Vagina (tissue), 2 donors: ENCODE results near the gene CCNY. TPM values are rescaled to one million over a fixed set of nuclear protein-coding genes. Genes with fewer than 3 reads are reported as not detected.

ENCODE experiments used
- DNase-seq, 2 donors: peaks; one replicate each; pipeline ENCODE4 v3.0.0-alpha.2; 2017; ENCODE audit errors: extremely low spot score in 2 of 2
- H3K27ac ChIP-seq: fragments of 200-600 bp; sonication (generic); one replicate; pipeline ENCODE4 v1.5.1; 2019
- H3K27me3 ChIP-seq: fragments of 200-600 bp; sonication (generic); one replicate; pipeline ENCODE4 v1.5.1; 2019
- H3K36me3 ChIP-seq, 2 donors: fragments of 200-600 bp; sonication (generic); one replicate each; pipeline ENCODE4 v1.5.1; 2017 to 2019
- H3K4me1 ChIP-seq: fragments of 200-600 bp; sonication (generic); one replicate; pipeline ENCODE4 v1.5.1; 2019
- H3K4me3 ChIP-seq, 2 donors: fragments of 200-600 bp; sonication (generic); 1 replicate in 1 of 2; 2 replicates in 1 of 2; pipeline ENCODE4 v1.5.1; 2016 to 2019
- H3K9me3 ChIP-seq: fragments of 200-600 bp; sonication (generic); one replicate; pipeline ENCODE4 v1.5.1; 2019
- POLR2A ChIP-seq, 2 donors: fragments of 450-650 bp; IDR thresholded peaks; one replicate each; pipeline ENCODE4 v1.6.1; 2017; ENCODE audit warnings: antibody characterized with exemption in 2 of 2, mild to moderate bottlenecking in 2 of 2, moderate library complexity in 2 of 2
- POLR2AphosphoS5 ChIP-seq, 2 donors: sonication (generic); formaldehyde crosslinking; IDR thresholded peaks; one replicate each; pipeline ENCODE4 v1.9.0; 2017; ENCODE audit warnings: antibody characterized with exemption in 2 of 2, mild to moderate bottlenecking in 2 of 2, low read depth in 1 of 2; ENCODE audit not compliant: insufficient read depth in 1 of 2
- intact Hi-C: fragments of 100-400 bp; cut with DNase I; formaldehyde crosslinking; loops from one replicate; pipeline ENCODE4 v1.15.1; 2023
- total RNA-seq: library from RNA; depleted of rRNA; stranded (reverse); fragments of >200 nt; gene quantifications from one replicate; pipeline ENCODE4 v1.2.3, GENCODE V29; 2016
- TF ChIP-seq, protein P1 (sequence below), 3 experiments: fragments of 450-650 bp in 2 of 3; fragments of 200-600 bp in 1 of 3; sonication (generic) in 1 of 3; IDR thresholded peaks; one replicate each; pipeline ENCODE4 v1.5.1; 2017 to 2019; ENCODE audit warnings: antibody characterized with exemption in 3 of 3, mild to moderate bottlenecking in 2 of 3, moderate library complexity in 2 of 3

The CCNY gene
- total RNA-seq, 1 donor from 2014 or later, result 28.5 TPM

DNA sequence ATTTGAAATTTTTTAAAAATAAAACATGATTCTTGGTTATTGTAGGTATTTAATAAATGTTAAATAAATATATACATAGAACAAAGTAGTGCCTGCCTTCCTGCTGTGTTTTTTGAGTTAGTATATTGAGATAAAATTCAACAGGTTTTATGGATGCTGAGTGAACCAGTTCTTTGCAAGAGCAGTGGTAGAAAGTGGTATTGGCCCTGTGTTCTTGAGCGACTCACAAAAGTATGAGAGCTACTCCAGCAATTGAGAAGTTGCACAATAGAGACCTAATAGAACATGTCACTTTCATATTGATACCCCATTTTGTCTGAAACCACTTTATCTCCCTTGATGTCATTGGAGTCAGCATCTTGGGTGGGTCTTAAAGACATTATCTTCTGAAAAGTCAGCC, 236.3 kb downstream of the CCNY start:
- intact Hi-C loops, result no loop called here

DNA sequence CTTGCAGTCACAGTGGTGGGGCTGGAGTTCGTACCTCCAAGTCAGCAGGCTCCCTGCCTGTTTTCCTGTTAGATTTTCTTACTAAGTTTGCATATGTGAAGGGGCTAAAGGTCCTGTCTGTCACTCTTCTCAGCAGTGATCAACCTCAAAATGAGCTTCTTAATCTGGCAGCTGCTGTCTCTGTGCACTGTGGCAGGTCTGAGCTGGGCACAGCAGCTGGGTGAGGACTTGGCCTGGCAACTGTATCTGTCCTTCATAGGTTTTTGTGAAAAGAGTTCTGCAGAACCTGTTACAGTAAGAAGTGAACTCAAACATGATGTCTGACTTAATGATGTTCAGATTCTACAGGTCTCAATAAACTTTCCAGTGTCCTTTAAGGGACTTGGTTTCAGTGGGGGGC, 237.5 kb downstream of the CCNY start:
- Histone ChIP-seq H3K27ac (no peak overlapping the region), H3K4me1 (peaks cover 5% of the 10 kb centered on the region), H3K36me3 (peaks cover 0 to 13% of the 10 kb centered on the region in 2 donors), H3K27me3 (no peaks in the 10 kb centered on the region), H3K4me3 (no peak overlapping the region), H3K9me3 (no peaks in the 10 kb centered on the region)
- no peak for DNase-seq
- intact Hi-C loops, result no loop called here
- TF ChIP-seq POLR2A (IDR thresholded peaks at IDR 0.05) (no peak), POLR2AphosphoS5 (IDR thresholded peaks at IDR 0.05; ENCODE audit: insufficient read depth in 1 of 2, low read depth in 1 of 2) (no peak)
- TF ChIP-seq, protein P1, sequence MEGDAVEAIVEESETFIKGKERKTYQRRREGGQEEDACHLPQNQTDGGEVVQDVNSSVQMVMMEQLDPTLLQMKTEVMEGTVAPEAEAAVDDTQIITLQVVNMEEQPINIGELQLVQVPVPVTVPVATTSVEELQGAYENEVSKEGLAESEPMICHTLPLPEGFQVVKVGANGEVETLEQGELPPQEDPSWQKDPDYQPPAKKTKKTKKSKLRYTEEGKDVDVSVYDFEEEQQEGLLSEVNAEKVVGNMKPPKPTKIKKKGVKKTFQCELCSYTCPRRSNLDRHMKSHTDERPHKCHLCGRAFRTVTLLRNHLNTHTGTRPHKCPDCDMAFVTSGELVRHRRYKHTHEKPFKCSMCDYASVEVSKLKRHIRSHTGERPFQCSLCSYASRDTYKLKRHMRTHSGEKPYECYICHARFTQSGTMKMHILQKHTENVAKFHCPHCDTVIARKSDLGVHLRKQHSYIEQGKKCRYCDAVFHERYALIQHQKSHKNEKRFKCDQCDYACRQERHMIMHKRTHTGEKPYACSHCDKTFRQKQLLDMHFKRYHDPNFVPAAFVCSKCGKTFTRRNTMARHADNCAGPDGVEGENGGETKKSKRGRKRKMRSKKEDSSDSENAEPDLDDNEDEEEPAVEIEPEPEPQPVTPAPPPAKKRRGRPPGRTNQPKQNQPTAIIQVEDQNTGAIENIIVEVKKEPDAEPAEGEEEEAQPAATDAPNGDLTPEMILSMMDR (IDR thresholded peaks at IDR 0.05), result no peak

More for the DNA sequence above, 236.3 kb downstream of the CCNY start:
- no peak for TF ChIP-seq POLR2AphosphoS5 (IDR thresholded peaks at IDR 0.05; ENCODE audit: insufficient read depth in 1 of 2, low read depth in 1 of 2)
- TF ChIP-seq, protein P1 (IDR thresholded peaks at IDR 0.05), result no peak
- no peak for TF ChIP-seq POLR2A (IDR thresholded peaks at IDR 0.05)
- no peak overlapping the region for H3K27ac ChIP-seq
- H3K9me3 ChIP-seq, result no peaks in the 10 kb centered on the region
- H3K27me3 ChIP-seq, result no peaks in the 10 kb centered on the region
- no peak for DNase-seq
- H3K4me1 ChIP-seq, result no peaks in the 10 kb centered on the region
- H3K36me3 ChIP-seq, result peaks cover 0 to 16% of the 10 kb centered on the region in 2 donors
- no peak overlapping the region for H3K4me3 ChIP-seq

DNA sequence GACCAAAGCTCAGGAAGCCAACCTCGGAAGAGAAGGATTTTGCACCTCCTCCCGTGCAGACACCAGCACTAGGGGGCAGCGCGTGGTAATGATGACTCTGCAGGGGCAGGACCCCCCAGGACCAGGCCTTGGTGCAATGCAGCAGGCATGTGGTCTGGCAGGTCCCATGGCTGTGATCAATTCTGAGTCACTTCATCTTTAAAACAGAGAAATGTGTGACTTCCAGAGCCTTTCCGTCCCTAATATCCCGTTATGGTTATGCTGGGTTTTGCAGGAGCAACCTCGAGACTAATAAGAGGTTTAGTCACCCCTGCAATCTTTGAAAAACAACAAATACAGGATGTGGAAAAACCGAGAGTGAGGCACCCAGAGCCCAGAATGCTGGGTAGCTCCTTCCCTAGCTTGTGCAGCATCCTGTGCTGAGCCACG, 238.6 kb downstream of the CCNY start:
- H3K9me3 ChIP-seq, result no peaks in the 10 kb centered on the region
- H3K27me3 ChIP-seq, result no peaks in the 10 kb centered on the region
- no peak overlapping the region for H3K27ac ChIP-seq
- TF ChIP-seq, protein P1 (IDR thresholded peaks at IDR 0.05), result no peak
- TF ChIP-seq POLR2AphosphoS5 (IDR thresholded peaks at IDR 0.05; ENCODE audit: insufficient read depth in 1 of 2, low read depth in 1 of 2) (no peak), POLR2A (IDR thresholded peaks at IDR 0.05) (no peak)
- H3K4me3 ChIP-seq, result no peak overlapping the region
- peaks cover 5% of the 10 kb centered on the region for H3K4me1 ChIP-seq
- H3K36me3 ChIP-seq, result peaks cover 0 to 1% of the 10 kb centered on the region in 2 donors
- DNase-seq, result no peak
- intact Hi-C loops, result no loop called here

DNA sequence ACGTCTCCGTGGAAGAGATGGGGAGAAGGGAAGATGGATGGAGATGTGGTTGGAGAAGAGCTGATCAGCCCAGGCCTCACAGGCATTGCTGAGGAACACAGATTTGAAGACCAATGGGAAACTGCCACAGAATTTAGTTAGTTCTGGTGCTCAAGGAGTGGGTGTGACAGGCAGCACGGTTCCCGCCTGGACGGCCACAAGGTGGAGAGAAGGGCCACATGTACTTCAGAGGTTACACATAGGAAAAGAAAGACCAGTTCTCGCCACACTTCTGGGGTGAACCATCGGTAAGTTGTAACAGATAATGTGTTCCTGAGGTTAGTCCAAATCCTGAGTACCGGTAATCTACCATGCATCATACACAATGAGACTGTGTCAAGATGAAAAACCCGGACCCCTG, 239.3 kb downstream of the CCNY start:
- TF ChIP-seq POLR2A (IDR thresholded peaks at IDR 0.05), result no peak
- TF ChIP-seq, protein P1 (IDR thresholded peaks at IDR 0.05), result no peak
- no peak for TF ChIP-seq POLR2AphosphoS5 (IDR thresholded peaks at IDR 0.05; ENCODE audit: insufficient read depth in 1 of 2, low read depth in 1 of 2)
- H3K27ac ChIP-seq, result no peak overlapping the region

DNA sequence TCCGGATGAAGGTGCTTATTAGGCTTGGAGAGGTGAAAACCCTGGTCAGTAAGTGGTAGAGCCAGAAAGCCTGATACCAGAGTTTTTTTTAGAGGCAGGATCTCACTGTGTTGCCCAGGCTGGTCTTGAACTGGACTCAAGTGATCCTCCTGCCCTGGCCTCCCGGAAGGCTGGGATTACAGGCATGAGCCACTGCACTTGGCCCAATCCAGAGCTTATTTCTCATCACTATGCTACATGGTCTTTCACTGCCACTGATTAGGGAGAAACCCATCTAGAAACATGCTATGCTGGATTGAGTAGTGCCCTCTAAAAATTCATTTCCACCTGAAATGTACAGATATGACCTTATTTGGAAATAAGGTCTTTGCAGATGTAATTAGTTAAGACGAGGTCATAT, 240.4 kb downstream of the CCNY start:
- no peak for DNase-seq
- TF ChIP-seq POLR2AphosphoS5 (IDR thresholded peaks at IDR 0.05; ENCODE audit: insufficient read depth in 1 of 2, low read depth in 1 of 2) (no peak), POLR2A (IDR thresholded peaks at IDR 0.05) (no peak)
- TF ChIP-seq, protein P1 (IDR thresholded peaks at IDR 0.05), result no peak
- Histone ChIP-seq H3K27me3 (no peaks in the 10 kb centered on the region), H3K9me3 (no peaks in the 10 kb centered on the region), H3K27ac (no peak overlapping the region), H3K4me3 (no peak overlapping the region), H3K36me3 (no peaks in the 10 kb centered on the region), H3K4me1 (peaks cover 5% of the 10 kb centered on the region)
- intact Hi-C loops, result no loop called here

More for the DNA sequence above, 239.3 kb downstream of the CCNY start:
- DNase-seq, result no peak
- H3K9me3 ChIP-seq, result no peaks in the 10 kb centered on the region
- H3K4me1 ChIP-seq, result peaks cover 5% of the 10 kb centered on the region
- no peaks in the 10 kb centered on the region for H3K36me3 ChIP-seq
- no peak overlapping the region for H3K4me3 ChIP-seq
- intact Hi-C loops, result no loop called here
- H3K27me3 ChIP-seq, result no peaks in the 10 kb centered on the region
